NCI-H2171 (cell line): ENCODE measurements around the gene COX10.

ENCODE experiments used
- DNase-seq: peaks from one replicate; lab custom pipeline; 2025; lab: John Stamatoyannopoulos, UW

COX10 gene

DNA sequence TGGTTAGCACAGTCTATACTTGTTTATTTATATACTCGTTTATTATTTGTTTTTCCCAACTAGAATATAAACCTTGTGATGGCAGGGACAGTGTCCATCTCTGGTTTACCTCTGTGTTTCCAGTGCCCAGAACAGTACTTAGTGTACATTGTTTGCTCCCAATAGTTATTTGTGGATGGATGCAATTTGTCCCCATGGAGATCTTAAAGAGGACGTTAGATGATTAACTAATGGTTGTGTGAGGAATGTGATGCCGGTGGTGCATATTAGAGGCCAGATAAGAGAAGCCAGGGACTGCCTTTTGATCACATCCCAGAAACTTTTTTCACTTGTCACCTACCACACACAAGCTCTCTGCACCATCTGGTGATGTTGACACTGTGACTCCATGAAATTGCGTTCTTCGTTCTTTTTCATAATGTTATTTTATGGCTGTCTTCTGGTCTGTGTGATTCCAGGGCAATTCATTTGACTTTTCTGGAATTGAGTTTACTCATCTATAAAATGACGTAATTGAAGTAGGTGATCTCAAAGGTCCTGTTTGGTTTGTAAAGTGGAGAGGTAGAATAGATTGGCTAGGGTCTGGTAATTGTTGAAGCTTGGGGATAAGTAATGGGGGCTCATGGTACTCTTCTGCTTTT is 1.2 kb downstream of the COX10 start:
- DNase-seq, result no peak

DNA sequence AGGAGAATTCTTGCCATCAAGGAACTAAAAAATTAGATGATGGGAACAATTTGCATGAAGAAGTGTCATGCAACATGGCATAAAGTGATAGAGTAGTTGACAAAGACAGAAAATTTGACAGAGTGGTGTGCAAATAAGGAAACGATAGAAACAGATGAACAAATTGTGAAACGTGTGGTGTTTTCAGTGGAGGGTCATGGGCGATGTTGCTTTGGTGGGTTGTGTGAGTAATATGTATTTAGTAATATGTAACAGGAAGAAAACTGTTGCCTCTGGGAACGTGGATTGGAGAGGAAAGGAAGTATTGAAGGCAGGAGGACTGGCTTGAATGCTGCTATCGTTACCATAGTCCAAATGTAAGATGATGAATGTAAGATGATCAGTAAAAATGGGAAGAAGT is 3.6 kb downstream of the COX10 start:
- no peak for DNase-seq

DNA sequence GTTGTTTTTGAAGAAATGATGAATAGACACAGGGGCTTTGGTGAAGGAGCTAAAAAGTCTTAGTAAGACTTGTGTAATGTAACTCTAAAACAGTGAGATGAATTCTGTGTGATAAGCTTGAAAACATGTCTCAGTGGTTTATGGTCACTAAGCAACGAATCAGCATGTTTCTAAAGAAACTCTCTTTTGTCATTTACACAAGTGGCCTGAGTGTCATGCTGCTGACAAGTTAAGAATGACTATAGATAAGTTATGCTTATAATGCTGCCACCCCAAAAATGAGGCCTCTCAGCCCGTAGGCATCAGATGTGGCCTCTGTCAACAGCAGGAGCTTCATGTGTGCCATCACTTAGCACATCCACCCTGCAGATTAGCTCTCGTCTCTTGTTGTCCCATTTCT is 8.7 kb downstream of the COX10 start:
- DNase-seq, result no peak

DNA sequence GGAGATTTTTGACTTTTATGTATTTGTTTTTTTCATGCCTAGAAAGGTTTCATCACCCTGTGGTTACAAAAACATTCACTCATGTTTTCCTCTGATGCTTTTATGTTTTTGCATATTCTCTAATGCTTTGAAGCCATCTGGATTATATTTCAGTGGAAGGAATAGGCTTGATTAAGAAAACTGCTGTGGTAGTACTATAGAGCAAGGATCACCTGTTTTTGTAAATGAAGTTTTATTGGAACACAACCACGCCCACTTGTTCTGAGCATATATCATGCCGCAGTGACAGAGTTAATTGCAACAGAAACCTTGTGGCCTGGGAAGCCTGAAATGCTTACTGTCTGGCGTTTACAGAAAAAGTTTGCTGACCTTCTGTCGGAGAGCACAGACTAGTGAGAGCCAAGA is 11.5 kb downstream of the COX10 start:
- no peak for DNase-seq

DNA sequence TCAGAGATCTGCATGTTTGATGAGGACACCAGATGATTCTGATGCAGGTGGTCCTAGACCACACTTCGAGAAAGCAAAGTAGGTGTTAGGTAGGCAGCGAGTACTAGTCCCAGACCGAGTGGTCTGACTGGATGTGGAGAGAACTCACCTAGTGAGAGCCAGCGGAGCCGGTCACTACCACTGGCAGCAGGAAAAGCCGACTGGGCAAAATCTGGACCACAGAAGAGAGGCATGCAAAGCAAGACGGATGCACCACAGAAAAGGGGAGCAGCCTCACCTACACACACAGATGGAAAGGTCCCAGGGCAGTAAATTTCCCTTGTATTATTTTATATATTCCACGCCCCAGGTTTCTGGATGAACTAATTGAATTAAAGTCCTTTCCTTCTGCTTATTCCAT is 13.5 kb downstream of the COX10 start:
- no peak for DNase-seq

DNA sequence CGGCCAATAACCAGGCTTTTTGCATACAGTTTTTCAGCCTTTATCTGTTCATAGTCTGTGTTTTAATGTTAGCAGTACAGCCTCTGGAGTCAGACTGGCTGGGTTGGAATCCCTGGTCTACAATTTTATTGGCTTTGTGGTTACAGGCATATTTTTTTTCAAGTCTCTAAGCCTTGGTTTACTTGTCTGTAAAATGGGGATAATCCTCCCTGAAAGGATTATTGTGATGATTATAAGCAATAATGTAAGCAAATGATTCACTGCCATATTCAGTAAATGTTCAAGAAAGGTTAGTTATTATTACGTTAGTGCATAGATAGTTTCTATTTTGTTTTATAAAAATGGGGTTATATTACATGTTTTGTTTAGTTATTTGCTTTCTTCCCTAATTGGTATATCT is 15.7 kb downstream of the COX10 start:
- DNase-seq, result no peak

DNA sequence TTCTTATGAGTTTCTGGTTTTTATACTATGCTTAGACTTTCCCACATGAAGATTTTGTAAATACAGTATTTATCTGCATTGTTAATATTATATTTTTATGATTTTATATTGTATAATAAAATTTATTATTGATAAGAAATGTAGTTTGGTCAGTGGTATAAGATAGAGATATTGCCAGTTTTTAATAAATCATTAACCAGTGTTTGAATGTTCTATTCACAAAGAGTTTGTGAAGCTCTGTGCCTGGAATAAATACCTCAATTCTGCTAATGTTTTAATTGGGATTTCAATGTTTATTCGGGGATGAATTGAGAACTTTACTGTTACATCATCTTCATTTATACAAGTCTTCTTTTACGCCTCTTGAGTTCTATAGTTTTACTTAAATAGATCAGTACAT is 16.9 kb downstream of the COX10 start:
- no peak for DNase-seq

DNA sequence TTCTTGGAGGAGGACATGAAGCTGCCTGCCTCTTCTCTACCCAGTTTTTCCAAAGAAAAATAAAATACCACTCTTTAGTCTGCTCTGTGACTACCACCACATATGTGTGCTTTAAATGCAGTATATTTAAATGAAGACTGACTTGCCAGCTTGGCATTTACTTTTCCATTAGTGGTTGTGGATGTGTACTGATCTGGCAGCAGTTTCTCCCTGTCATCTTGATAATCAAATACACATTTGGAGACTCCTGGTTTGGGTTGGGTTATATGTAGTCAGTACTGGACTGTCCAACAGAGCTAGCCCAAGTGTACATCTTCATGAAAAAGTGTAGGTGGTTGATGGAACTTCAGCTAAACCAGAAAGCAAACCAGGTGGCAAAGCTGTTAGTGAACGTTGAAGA is 19.9 kb downstream of the COX10 start:
- no peak for DNase-seq

DNA sequence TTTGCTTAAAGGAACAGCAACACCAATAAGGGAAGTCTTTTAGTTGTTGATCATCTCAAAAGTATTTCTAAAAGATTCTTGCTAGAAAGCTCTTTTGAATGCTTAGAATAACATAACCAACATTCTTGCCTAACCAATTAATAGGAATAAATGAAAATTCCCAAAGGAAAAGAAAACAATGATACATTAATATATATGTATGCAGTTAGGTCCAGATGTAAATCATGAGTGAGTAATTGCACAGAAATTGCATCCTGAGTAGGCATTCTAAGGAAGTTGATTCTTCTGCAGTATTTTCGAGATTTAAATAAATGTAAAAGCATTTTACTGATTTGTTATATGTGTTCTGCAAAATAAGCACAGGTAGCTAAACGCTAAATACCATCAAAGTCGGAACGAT is 22.1 kb downstream of the COX10 start:
- no peak for DNase-seq

DNA sequence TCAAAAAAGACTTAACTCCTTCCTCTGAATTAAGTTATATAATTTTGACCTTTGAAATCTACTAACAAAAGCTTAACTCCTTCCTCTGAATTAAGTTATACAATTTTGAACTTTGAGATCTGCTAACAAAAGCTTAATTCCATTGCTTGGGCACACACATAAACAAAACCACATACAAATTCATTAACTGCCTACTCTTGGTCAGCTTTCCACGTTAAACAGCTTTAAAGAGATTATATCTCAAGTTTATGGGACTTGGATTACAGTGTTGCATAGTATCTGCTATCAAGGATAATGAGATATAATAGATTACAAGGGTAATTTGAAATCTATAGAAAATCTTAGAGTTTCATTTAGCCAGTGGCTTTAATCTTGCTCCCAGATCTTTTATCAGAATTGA is 23.5 kb downstream of the COX10 start:
- no peak for DNase-seq

DNA sequence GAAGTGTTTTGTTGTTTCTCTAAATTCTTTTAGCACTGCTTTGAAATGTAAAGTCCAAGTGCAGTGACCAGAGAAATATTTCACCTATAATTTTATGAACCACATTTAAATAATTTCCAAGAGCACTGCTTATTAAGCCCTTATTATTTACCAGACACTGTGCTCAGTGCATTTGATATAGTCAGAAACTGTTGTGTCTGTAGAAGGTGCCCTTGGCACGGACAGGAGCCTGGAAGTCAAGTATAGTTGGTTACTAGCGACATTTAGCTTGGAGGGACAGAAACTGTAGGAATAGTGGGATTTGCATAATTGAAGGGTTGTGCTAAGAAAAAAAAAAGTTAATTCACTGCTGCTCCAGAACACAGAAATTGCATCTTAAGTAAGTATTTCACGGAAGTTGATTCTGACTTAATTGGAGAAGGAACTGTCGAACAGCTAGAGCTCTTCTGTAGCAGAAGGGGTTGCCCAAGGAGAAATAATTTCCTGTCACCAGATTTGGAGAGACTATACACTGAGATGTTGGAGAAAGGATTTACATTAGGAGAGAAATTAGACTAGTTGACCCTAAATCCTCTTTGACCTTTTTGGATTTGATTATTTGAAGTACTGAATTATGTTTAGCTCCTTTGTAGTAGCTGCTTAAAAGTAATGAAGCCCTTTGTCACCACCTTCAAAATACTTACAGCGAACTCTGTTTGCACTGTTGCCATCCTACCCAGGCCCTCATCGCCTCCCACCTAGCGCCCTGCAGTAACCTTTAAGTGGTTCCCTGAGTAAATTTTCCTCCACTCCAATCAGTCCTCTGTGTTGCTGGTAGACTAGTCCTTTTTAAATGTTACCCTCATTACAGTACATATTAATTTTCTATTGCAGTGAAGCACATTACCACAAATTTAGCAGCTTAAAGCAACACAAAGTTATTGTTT is 25.6 kb downstream of the COX10 start:
- no peak for DNase-seq

DNA sequence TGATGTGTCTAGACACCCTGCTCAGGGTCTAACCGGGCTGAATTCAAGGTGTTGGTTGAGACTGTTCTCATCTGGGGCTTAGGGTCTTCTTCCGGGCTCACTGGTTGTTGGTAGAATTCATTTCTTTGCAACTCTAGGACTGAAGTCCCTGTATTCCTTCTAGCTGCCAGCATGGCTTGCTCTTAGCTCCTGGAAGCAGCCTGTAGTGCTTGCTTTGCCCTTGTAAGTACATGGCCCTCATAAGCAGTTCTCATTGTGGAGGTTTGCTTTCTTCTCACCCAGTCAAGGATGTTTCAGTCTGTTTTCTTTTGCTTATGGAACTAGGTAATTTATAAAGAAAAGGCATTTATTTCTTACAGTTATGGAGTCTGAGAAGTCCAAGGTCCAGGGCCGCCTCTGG is 26.3 kb downstream of the COX10 start:
- DNase-seq, result no peak

DNA sequence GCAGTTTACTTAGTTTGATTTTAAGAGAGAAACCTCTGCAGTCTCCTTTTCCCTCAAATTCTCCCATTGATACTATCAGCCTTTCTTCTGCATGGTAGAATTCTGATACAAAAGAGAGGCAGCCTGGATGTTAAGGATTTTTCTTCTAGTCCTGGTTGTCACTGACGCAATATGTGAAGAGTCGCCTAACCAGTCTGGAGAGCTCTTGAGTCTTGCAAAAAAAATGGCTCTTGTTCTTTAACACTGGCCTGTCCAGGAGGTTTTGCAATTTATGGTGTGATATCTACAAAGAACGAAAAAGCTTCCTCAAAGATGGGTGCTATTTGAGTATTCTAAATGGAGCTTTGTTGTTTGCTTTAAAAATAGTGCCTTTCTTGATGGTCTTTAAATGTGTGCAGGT is 28.9 kb downstream of the COX10 start:
- no peak for DNase-seq

DNA sequence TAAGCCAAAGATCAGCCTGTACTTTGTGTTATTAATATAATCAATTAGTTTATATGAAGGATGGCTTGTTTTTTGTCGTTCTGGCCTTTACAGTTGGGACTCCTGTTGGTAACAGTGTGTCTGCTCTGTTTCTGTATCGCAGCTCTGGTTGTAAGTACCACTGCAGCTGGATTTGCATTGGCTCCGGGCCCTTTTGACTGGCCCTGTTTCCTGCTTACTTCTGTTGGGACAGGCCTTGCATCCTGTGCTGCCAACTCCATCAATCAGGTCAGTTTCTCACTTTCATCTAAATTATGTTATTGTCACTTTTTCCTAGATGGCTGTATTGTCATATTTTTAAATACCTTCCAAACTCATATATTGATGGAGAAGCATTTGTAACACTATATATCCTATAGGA is 32.7 kb downstream of the COX10 start:
- no peak for DNase-seq

DNA sequence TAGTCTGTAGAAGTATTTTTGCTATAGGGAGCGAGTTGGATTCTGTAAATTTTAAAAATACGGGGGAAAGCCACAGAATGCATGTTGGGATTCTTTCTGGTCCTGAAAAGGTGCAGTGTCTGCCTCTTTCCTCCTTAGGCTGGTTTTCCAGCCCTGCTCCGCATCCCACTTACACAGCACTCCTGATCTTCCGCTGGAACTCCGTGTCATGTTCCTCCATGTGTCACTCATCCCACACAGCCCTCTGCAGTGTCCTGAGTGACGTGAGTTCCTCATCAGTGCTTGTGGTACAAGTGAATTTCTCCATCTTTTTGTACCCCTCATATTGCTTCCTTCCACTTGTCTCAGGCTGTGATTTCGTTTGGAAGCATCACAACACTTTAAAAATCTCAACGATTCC is 34.5 kb downstream of the COX10 start:
- no peak for DNase-seq

DNA sequence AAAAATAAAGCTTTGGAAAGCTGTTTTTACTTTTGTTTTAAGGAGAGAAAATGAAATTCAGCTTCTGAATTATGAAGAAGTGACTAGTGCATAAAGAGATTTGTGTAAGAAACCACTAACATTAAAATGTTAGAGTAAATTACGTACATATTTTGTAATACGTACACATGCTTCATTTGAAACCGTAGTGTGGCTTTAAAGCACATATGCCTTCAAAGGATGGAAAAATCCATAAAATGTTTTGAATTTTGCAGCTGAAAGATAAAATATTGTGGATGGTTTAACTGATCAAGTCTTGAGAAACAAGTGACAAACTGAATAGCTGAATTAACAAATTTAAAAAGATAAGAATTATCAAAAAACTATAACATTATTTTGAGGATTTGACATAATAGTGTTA is 35.4 kb downstream of the COX10 start:
- no peak for DNase-seq

DNA sequence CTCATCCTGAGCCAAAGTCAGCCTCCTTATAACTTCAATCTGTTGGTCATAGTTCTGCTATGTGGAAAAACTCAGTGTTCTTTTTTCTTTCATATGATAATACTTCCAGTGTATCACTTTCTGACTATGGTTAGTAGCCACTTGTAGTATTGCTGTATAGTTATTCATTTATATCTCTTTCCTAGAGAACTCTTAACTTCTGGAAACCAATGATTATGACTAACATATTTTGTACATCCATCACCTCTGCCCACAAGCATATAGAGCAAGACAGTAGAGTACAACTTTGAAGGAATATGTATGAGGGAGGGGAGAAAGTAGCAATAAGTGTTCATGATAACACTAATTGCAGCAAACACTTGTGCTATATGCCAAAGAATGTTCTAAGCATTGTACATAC is 38.6 kb downstream of the COX10 start:
- DNase-seq, result no peak

DNA sequence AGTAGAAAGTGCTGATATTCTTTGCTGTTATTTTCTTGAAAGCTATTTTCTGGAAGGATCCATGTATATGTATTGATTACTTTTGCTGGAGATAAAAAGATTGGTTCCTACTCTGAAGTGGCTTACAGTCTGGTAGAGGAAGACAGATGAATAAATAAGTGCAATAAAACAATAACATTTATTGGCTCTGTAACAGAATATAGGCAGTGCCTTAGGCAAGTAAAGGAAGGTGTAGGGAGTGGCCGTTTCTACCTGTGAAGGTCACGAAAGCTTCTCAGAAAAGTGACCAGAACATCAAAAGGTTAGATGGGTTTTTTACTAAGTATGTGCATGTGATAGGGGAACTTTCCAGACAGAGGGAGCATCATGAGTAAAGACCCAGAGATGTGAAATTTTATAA is 43.1 kb downstream of the COX10 start:
- DNase-seq, result no peak

DNA sequence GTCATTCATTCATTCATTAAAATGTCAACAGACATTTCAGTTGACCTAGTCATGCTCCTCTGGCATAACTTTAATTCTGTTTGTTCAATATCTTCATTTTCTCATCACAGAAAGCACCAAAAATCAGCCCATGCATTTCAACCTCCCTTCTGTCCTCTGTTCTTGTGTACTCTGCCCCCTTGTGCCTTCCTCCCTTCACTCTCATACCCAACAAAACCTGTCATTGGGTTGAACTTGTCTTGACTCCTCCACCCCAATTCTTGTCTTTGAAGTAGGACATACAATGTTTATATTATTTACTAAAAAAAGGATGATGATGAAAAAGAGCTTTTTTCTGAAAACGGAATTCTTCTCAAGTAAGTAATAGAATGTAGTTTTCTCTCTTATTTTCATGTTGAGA is 43.8 kb downstream of the COX10 start:
- no peak for DNase-seq

DNA sequence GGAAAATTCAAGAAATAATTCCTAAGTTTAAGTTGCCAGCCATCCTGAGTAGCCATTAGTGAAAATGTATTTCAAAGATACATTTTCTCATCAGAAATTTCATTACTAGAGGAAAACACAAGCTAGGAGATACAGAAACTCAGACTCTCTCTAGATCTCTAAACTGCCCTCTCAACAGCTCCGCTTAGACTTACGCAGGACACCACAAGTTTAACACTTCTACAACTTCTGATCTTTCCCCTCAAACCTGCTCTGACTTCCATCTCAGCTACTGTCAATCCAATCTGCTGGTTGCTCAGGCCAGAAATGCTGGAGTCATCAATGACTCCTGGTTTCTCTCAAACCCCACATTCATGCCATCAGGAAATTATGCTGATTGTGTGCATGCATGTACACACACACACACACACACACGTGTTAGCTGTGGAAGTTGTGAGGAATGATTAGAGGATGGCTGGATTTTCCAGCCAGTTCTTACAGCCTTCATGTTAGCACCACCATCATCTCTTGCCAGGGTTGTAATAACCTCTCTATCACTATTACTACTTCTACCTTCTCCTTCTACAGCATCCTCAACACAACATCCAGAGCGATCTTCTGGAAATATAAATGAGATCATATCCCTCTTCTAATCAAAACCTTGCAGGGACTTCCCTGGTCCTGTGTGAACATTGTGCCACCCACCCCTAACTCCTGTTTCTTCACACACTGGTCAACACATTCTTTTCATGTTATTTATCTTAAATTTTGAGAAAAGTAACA is 47.1 kb downstream of the COX10 start:
- DNase-seq, result no peak

DNA sequence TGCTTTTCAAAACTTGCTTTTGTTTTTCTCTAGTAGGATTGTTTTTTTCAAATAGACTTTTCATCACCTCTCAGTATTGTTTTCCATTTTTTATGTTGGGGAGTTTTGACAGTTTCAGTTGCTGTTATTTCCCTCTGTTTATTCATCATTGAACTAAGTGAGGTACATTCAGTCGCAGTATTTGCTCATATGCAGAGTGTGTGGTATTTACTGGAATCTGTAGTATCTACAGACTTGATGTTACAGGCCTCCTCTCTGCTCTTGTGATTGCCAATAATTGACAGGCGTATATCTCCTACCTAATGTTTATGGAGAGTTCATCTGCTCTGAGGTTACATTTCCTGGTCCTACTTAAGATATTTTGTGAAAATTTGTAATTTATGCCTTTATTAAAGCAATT is 49.6 kb downstream of the COX10 start:
- no peak for DNase-seq

DNA sequence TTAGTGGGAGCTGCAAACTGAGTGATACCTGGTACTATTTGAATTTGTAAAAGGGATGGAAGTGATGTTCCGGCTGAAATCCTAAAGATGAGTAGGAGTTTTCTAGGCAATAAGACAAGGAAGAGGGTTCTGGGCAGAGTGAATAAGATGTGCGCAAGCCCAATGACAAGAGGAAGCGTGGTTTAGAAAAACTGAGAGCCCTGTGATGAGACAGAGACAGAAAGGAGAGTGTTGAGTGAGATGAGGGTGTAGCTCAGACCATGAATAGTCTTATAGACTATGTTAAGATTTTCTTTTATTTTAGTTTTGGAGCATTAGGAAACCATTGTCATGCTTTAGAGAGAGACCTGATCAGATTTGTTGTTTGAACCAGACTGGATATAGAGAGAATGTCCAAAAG is 50.2 kb downstream of the COX10 start:
- DNase-seq, result no peak

DNA sequence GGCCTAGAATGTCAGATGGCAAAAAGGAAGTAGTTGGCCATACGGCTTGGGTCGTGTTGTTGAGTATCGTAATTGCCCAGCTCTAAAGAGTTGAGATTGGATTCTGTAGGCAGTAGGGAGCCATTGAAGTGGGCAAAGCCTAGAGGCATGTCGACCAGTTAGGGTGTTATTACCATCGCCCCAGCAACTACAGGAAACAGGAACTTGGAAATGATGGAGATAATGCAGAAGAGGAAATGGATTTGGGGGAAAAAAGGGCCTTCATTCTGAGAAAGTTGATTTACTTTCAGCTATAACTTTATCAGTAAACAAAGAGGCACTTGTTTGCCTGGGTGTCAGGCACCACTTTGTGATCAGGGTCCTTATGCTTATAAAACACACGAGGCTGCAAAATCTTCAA is 52.6 kb downstream of the COX10 start:
- no peak for DNase-seq
